Lung (tissue), 12 donors: ENCODE results near the gene TMEM170B. TPM values are rescaled to one million over a fixed set of nuclear protein-coding genes. Genes with fewer than 3 reads are reported as not detected.

Experiments
- ATAC-seq: fragments of 200-7000 bp; cut with Tn5 transposase; one replicate; pipeline ENCODE4 v1.9.1; 2020; ENCODE audit warnings: moderate number of reproducible peaks; ENCODE audit not compliant: insufficient read depth, low FRiP score
- DNase-seq, 3 donors: peaks; one replicate each; pipeline ENCODE4 v3.0.0-alpha.2; 2013 to 2017
- H3K27ac ChIP-seq, 2 donors: one replicate each; pipeline ENCODE4 v1.5.1; 2013; ENCODE audit warnings: mild to moderate bottlenecking in 2 of 2, moderate library complexity in 2 of 2, control low read depth in 1 of 2, inconsistent platforms in 1 of 2, low read depth in 1 of 2, low read length in 1 of 2
- H3K27me3 ChIP-seq, 3 donors: one replicate each; pipeline ENCODE4 v1.5.1; 2013; ENCODE audit warnings: low read length in 2 of 3; ENCODE audit not compliant: control insufficient read depth in 3 of 3, insufficient read depth in 3 of 3
- H3K36me3 ChIP-seq, 4 donors: one replicate each; pipeline ENCODE4 v1.5.1; 2013; ENCODE audit warnings: low read length in 4 of 4, mild to moderate bottlenecking in 1 of 4, moderate library complexity in 1 of 4; ENCODE audit not compliant: control insufficient read depth in 4 of 4, insufficient read depth in 4 of 4
- H3K4me1 ChIP-seq, 5 donors: one replicate each; pipeline ENCODE4 v1.5.1; 2013; ENCODE audit warnings: low read length in 5 of 5, mild to moderate bottlenecking in 2 of 5, moderate library complexity in 1 of 5; ENCODE audit not compliant: control insufficient read depth in 5 of 5, insufficient read depth in 5 of 5
- H3K4me3 ChIP-seq: one replicate; pipeline ENCODE4 v1.5.1; 2013; ENCODE audit warnings: mild to moderate bottlenecking, control low read depth, moderate library complexity
- H3K9ac ChIP-seq, 2 donors: one replicate each; pipeline ENCODE4 v1.5.1; 2013; ENCODE audit warnings: low read length in 2 of 2, control low read depth in 1 of 2; ENCODE audit not compliant: insufficient read depth in 1 of 2
- H3K9me3 ChIP-seq, 4 donors: one replicate each; pipeline ENCODE4 v1.5.1; 2013; ENCODE audit warnings: low read length in 3 of 4, mild to moderate bottlenecking in 1 of 4, moderate library complexity in 1 of 4; ENCODE audit not compliant: control insufficient read depth in 4 of 4, insufficient read depth in 3 of 4
- WGBS, 2 donors: extraction: QIAGEN DNeasy Blood & Tissue Kit; methylation state at CpG; one replicate each; pipeline ENCODE4 v1.1.7; 2013; 5-methylcytosine and 5-hydroxymethylcytosine counted together
- polyA plus RNA-seq, 2 donors: library from polyadenylated mRNA; stranded (reverse); fragments of 200-250 nt; gene quantifications; one replicate each; pipeline ENCODE4 v1.2.1, GENCODE V29; 2013
- total RNA-seq, 2 donors: library from RNA; depleted of rRNA in 1 of 2; stranded (reverse); fragments of >200 nt in 1 of 2; gene quantifications; one replicate each; pipeline ENCODE4 v1.2.1, GENCODE V29; 2014 to 2021
- TF ChIP-seq, protein P1 (sequence below): IDR thresholded peaks from 2 replicates; pipeline ENCODE4 v1.5.1; 2012; ENCODE audit warnings: mild to moderate bottlenecking; ENCODE audit errors: control extremely low read depth, extremely low read depth
- donor health status: control.
- donor health status: control.
- donor health status: Bipolar disorder and iron deficiency.
- donor health status: healthy.
- donor health status: DM: yes; HTN: yes; CAD: no.

The TMEM170B gene
- total and polyA plus RNA-seq, 4 donors, result 2.2 to 9.2 (median 4.6) TPM

GRCh38 chr6:11495565-11496145 lies 41.9 kb upstream of the TMEM170B start:
- no peak for DNase-seq
- H3K27me3 ChIP-seq, result no peaks in the 10 kb centered on the region
- 70 to 77% methylated on average over 4 of the region's 4 CpGs for WGBS, 2 donors
- no peak for ATAC-seq
- peak overlapping the region in 1 of 2 donors; percentile 26 for H3K9ac ChIP-seq
- H3K4me3 ChIP-seq, result no peak overlapping the region
- H3K27ac ChIP-seq, result no peak overlapping the region
- no peaks in the 10 kb centered on the region for H3K9me3 ChIP-seq
- no peaks in the 10 kb centered on the region for H3K36me3 ChIP-seq
- H3K4me1 ChIP-seq, result peaks cover 0 to 7% (median 0%) of the 10 kb centered on the region in 5 donors
- TF ChIP-seq, protein P1, sequence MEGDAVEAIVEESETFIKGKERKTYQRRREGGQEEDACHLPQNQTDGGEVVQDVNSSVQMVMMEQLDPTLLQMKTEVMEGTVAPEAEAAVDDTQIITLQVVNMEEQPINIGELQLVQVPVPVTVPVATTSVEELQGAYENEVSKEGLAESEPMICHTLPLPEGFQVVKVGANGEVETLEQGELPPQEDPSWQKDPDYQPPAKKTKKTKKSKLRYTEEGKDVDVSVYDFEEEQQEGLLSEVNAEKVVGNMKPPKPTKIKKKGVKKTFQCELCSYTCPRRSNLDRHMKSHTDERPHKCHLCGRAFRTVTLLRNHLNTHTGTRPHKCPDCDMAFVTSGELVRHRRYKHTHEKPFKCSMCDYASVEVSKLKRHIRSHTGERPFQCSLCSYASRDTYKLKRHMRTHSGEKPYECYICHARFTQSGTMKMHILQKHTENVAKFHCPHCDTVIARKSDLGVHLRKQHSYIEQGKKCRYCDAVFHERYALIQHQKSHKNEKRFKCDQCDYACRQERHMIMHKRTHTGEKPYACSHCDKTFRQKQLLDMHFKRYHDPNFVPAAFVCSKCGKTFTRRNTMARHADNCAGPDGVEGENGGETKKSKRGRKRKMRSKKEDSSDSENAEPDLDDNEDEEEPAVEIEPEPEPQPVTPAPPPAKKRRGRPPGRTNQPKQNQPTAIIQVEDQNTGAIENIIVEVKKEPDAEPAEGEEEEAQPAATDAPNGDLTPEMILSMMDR, result no peak

- 24 to 28% methylated on average over 12 of the region's 12 CpGs for WGBS, 2 donors
- DNase-seq, result peak; percentile 85 to 94 (median 93)
- Histone ChIP-seq H3K4me3 (no peak overlapping the region), H3K27me3 (no peaks in the 10 kb centered on the region), H3K9me3 (no peaks in the 10 kb centered on the region), H3K36me3 (no peaks in the 10 kb centered on the region), H3K27ac (no peak overlapping the region), H3K9ac (peak overlapping the region in 1 of 2 donors; percentile 26), H3K4me1 (peaks cover 0 to 7% (median 0%) of the 10 kb centered on the region in 5 donors)
- peak; percentile 85 for ATAC-seq
- TF ChIP-seq, protein P1, result peak; percentile 99
Observed at GRCh38 chr6:11496152-11497060, 41.1 kb upstream of the TMEM170B start.

DNA sequence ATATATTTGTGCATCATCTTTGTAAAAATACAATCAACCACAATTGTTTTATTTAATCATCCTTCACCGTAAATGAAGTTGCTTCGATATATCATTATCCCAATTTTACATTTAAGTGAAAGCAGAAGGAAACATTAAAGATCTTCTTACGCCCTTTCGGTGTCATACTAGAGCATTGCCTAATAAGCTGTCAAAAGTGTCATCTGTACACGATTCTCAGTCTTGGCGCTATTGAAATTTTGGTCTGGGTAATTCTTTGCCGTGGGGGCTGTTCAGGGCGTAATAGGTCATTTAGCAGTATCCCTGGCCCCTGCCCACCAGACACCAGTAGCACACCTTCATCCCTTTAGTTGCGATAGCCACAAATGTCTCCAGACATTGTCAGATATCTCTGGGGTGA lies 40.4 kb upstream of the TMEM170B start:
- Histone ChIP-seq H3K9me3 (no peaks in the 10 kb centered on the region), H3K9ac (no peak overlapping the region), H3K4me3 (no peak overlapping the region), H3K4me1 (peaks cover 0 to 7% (median 0%) of the 10 kb centered on the region in 5 donors), H3K27ac (no peak overlapping the region), H3K36me3 (no peaks in the 10 kb centered on the region), H3K27me3 (no peaks in the 10 kb centered on the region)
- DNase-seq (no peak), ATAC-seq (no peak)
- TF ChIP-seq, protein P1, result no peak
- 50 to 73% methylated on average over 9 of the region's 9 CpGs for WGBS, 2 donors
